K562 (cell line): ENCODE results near the gene CZIB. TPM values are rescaled to one million over a fixed set of nuclear protein-coding genes. Genes with fewer than 3 reads are reported as not detected.

Source experiments
- GTF2A2 ChIP-seq: IDR thresholded peaks from 2 replicates; pipeline ENCODE4 v1.6.1; 2016; ENCODE audit warnings: mild to moderate bottlenecking, missing genetic modification characterization, missing compliant biosample characterization
- HSF4 ChIP-seq: fragments of 250-450 bp; sonication (Bioruptor Pico); IDR thresholded peaks from 2 replicates; pipeline ENCODE4 v2.1.2; 2022; ENCODE audit warnings: mild to moderate bottlenecking, moderate library complexity, borderline replicate concordance
- MAZ ChIP-seq, 2 experiments: fragments of 450-650 bp in 1 of 2; sonication (generic) in 1 of 2; formaldehyde crosslinking; IDR thresholded peaks in 1 of 2; conservative IDR thresholded peaks in 1 of 2; 2 replicates each; pipeline versions ENCODE4 v1.4.0 to v1.5.0; 2020; ENCODE audit warnings: mild to moderate bottlenecking in 1 of 2, missing genetic modification reagents in 1 of 2
- NR2F6 ChIP-seq: fragments of 450-650 bp; formaldehyde crosslinking; IDR thresholded peaks from 2 replicates; pipeline ENCODE4 v1.4.0; 2020; ENCODE audit warnings: mild to moderate bottlenecking
- PHF8 ChIP-seq: fragments of 200-600 bp; sonication (generic); IDR thresholded peaks from 2 replicates; pipeline ENCODE4 v1.6.1; 2012; ENCODE audit warnings: mixed run types, mild to moderate bottlenecking, inconsistent platforms, low read length, moderate library complexity, borderline replicate concordance
- POLR2AphosphoS2 ChIP-seq: IDR thresholded peaks from 2 replicates; pipeline ENCODE4 v1.6.1; 2012; ENCODE audit warnings: low read length, improper control_type of control experiment
- PPARD ChIP-seq: fragments of 250-450 bp; sonication (Bioruptor Pico); IDR thresholded peaks from 2 replicates; pipeline ENCODE4 v1.8.0; 2022; ENCODE audit warnings: inconsistent platforms, mild to moderate bottlenecking, moderate library complexity
- RFX1 ChIP-seq: fragments of 450-650 bp; IDR thresholded peaks from 2 replicates; pipeline ENCODE4 v1.6.1; 2016; ENCODE audit warnings: mild to moderate bottlenecking, moderate library complexity
- TBP ChIP-seq: optimal IDR thresholded peaks from 2 replicates; pipeline ENCODE3; 2011; ENCODE audit warnings: low read depth, low read length, improper control_type of control experiment
- TCF7 ChIP-seq: sonication (generic); IDR thresholded peaks from 2 replicates; pipeline ENCODE4 v1.6.1; 2016; ENCODE audit warnings: antibody characterized with exemption, borderline replicate concordance
- ZNF124 ChIP-seq: sonication (generic); formaldehyde crosslinking; IDR thresholded peaks from 2 replicates; pipeline ENCODE4 v1.8.1; 2022; ENCODE audit warnings: missing genetic modification reagents
- ZNF263 ChIP-seq: sonication (generic); formaldehyde crosslinking; IDR thresholded peaks from 2 replicates; pipeline ENCODE4 v1.8.0; 2022; ENCODE audit warnings: mild to moderate bottlenecking, missing genetic modification reagents, borderline replicate concordance
- polyA plus RNA-seq, 8 experiments: library from polyadenylated mRNA; depleted of rRNA in 4 of 8; stranded (reverse) in 5 of 8; unstranded in 3 of 8; fragments of >200 nt; fragmentation: Nextera tagmentation in 2 of 8; fragmentation: Illumina TruSeq in 1 of 8; extraction: Ambion mirVana in 2 of 8; extraction: Trizol in 1 of 8; gene quantifications; 2 replicates each; pipeline versions ENCODE4 v1.2.1 to v1.2.3, GENCODE V29; 2011 to 2014; ENCODE audit warnings: inconsistent platforms in 1 of 8, missing spikeins in 1 of 8
- total RNA-seq, 7 experiments: library from RNA; depleted of rRNA in 6 of 7; stranded (reverse); fragments of >200 nt in 6 of 7; fragmentation: Illumina TruSeq in 2 of 7; extraction: Trizol in 2 of 7; gene quantifications; 2 replicates each; pipeline versions ENCODE4 v1.2.1 to v1.2.3, GENCODE V29; 2011 to 2021; ENCODE audit warnings: low replicate concordance in 1 of 7
- TF ChIP-seq, protein P1 (sequence below): fragments of 200-800 bp; sonication (Bioruptor generic); IDR thresholded peaks from 2 replicates; pipeline ENCODE4 v1.6.1; 2016; ENCODE audit warnings: missing genetic modification characterization, missing compliant biosample characterization
- TF ChIP-seq, protein P2 (sequence below): sonication (generic); IDR thresholded peaks from 2 replicates; pipeline ENCODE4 v1.6.1; 2016
- TF ChIP-seq, protein P3 (sequence below): sonication (generic); formaldehyde crosslinking; IDR thresholded peaks from 2 replicates; pipeline ENCODE4 v1.8.0; 2022; ENCODE audit warnings: mild to moderate bottlenecking, missing genetic modification reagents

CZIB gene
- total and polyA plus RNA-seq, 9 of the 15 experiments (the other 6 are each of a cell fraction or from before 2014, with no cell fraction given), result 52.6 to 111 (median 80.0) TPM

DNA sequence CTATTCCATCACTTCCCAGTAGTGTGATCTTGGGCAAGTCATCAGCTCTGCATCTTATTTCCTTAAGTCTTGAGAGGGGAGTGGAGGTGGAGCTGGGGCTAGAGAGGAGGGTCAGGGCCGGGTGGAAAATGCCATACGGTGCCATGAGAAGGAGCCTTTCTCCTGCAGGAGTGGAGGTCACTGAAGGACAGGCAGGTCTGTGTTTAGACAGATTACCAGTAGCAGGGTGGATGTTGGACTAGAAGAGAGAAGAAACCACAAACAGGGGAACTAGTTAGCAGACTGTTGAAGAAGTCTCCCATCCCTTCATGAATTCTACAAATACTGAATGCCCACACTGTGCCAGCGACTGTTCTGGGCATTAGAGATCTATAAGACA lies 37.7 kb downstream of the CZIB start (continued):
- TF ChIP-seq, protein P1, sequence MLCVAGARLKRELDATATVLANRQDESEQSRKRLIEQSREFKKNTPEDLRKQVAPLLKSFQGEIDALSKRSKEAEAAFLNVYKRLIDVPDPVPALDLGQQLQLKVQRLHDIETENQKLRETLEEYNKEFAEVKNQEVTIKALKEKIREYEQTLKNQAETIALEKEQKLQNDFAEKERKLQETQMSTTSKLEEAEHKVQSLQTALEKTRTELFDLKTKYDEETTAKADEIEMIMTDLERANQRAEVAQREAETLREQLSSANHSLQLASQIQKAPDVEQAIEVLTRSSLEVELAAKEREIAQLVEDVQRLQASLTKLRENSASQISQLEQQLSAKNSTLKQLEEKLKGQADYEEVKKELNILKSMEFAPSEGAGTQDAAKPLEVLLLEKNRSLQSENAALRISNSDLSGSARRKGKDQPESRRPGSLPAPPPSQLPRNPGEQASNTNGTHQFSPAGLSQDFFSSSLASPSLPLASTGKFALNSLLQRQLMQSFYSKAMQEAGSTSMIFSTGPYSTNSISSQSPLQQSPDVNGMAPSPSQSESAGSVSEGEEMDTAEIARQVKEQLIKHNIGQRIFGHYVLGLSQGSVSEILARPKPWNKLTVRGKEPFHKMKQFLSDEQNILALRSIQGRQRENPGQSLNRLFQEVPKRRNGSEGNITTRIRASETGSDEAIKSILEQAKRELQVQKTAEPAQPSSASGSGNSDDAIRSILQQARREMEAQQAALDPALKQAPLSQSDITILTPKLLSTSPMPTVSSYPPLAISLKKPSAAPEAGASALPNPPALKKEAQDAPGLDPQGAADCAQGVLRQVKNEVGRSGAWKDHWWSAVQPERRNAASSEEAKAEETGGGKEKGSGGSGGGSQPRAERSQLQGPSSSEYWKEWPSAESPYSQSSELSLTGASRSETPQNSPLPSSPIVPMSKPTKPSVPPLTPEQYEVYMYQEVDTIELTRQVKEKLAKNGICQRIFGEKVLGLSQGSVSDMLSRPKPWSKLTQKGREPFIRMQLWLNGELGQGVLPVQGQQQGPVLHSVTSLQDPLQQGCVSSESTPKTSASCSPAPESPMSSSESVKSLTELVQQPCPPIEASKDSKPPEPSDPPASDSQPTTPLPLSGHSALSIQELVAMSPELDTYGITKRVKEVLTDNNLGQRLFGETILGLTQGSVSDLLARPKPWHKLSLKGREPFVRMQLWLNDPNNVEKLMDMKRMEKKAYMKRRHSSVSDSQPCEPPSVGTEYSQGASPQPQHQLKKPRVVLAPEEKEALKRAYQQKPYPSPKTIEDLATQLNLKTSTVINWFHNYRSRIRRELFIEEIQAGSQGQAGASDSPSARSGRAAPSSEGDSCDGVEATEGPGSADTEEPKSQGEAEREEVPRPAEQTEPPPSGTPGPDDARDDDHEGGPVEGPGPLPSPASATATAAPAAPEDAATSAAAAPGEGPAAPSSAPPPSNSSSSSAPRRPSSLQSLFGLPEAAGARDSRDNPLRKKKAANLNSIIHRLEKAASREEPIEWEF (CRISPR knock-in tag), result no peak
- no peak for TF ChIP-seq HSF4 (CRISPR knock-in tag)
- TF ChIP-seq PPARD, result no peak
- TF ChIP-seq ZNF263 (CRISPR knock-in tag), result peak; percentile 38; the same call in 1 of the 2 replicates
- TF ChIP-seq NR2F6 (CRISPR knock-in tag), result no peak
- TF ChIP-seq, protein P2, sequence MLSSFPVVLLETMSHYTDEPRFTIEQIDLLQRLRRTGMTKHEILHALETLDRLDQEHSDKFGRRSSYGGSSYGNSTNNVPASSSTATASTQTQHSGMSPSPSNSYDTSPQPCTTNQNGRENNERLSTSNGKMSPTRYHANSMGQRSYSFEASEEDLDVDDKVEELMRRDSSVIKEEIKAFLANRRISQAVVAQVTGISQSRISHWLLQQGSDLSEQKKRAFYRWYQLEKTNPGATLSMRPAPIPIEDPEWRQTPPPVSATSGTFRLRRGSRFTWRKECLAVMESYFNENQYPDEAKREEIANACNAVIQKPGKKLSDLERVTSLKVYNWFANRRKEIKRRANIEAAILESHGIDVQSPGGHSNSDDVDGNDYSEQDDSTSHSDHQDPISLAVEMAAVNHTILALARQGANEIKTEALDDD, result peak; percentile 93
- TF ChIP-seq ZNF124 (CRISPR knock-in tag), result no peak
- no peak for TF ChIP-seq RFX1
- TF ChIP-seq, protein P3, sequence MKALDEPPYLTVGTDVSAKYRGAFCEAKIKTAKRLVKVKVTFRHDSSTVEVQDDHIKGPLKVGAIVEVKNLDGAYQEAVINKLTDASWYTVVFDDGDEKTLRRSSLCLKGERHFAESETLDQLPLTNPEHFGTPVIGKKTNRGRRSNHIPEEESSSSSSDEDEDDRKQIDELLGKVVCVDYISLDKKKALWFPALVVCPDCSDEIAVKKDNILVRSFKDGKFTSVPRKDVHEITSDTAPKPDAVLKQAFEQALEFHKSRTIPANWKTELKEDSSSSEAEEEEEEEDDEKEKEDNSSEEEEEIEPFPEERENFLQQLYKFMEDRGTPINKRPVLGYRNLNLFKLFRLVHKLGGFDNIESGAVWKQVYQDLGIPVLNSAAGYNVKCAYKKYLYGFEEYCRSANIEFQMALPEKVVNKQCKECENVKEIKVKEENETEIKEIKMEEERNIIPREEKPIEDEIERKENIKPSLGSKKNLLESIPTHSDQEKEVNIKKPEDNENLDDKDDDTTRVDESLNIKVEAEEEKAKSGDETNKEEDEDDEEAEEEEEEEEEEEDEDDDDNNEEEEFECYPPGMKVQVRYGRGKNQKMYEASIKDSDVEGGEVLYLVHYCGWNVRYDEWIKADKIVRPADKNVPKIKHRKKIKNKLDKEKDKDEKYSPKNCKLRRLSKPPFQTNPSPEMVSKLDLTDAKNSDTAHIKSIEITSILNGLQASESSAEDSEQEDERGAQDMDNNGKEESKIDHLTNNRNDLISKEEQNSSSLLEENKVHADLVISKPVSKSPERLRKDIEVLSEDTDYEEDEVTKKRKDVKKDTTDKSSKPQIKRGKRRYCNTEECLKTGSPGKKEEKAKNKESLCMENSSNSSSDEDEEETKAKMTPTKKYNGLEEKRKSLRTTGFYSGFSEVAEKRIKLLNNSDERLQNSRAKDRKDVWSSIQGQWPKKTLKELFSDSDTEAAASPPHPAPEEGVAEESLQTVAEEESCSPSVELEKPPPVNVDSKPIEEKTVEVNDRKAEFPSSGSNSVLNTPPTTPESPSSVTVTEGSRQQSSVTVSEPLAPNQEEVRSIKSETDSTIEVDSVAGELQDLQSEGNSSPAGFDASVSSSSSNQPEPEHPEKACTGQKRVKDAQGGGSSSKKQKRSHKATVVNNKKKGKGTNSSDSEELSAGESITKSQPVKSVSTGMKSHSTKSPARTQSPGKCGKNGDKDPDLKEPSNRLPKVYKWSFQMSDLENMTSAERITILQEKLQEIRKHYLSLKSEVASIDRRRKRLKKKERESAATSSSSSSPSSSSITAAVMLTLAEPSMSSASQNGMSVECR (CRISPR knock-in tag), result no peak
- no peak for TF ChIP-seq PHF8
- no peak for TF ChIP-seq TCF7
- TF ChIP-seq POLR2AphosphoS2, result no peak
- TF ChIP-seq TBP, result peak; percentile 7
- no peak for TF ChIP-seq GTF2A2 (tag)
- no peak for TF ChIP-seq MAZ (CRISPR knock-in tag; conservative IDR thresholded peaks at IDR 0.05 in 1 of 2, IDR thresholded peaks at IDR 0.05 in 1 of 2)
